ENCODE measurements around the gene LCE3A.
"Not testable (repeated sequence)": the region's sequence is repeated elsewhere in the genome, so short reads cannot be mapped to it uniquely, and the experiment has no call there.

The LCE3A gene

GRCh38 chr1:152622803-152623202 is at the start of gene LCE3A:
Gene LCE3A, minus strand, starts transcription at chr1:152623103. Its CDS starts 0 bp downstream, at chr1:152623103.
- DNase-seq (ENCODE audit: low read depth in 3 of 3): no peak

GRCh38 chr1:152667648-152668047 is 44.7 kb upstream of the LCE3A start:
- no peak for DNase-seq (ENCODE audit: low read depth in 3 of 3)

DNA sequence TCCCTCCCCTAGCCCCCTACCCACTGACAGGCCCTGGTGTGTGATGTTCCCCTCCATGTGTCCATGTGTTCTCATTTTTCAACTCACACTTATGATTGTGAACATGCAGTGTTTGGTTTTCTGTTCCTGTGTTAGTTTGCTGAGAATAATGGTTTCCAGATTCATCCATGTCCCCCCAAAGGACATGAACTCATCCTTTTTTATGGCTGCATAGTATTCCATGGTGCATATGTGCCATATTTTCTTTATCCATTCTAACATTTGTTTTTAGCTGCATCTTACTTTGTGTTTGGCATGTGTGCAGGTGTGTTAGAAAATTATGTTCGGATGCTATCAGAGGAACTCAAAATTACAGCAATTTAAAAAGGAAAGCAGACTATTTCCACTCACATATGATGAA is 43.3 kb upstream of the LCE3A start:
- DNase-seq (ENCODE audit: low read depth in 3 of 3): not testable (repeated sequence)

GRCh38 chr1:152663098-152663497 is 40.2 kb upstream of the LCE3A start, which contains the start of gene LCE2D:
Gene LCE2D, plus strand, starts transcription at chr1:152663380. Its CDS starts 726 bp downstream, at chr1:152664106.
- DNase-seq (ENCODE audit: low read depth in 3 of 3): no peak

DNA sequence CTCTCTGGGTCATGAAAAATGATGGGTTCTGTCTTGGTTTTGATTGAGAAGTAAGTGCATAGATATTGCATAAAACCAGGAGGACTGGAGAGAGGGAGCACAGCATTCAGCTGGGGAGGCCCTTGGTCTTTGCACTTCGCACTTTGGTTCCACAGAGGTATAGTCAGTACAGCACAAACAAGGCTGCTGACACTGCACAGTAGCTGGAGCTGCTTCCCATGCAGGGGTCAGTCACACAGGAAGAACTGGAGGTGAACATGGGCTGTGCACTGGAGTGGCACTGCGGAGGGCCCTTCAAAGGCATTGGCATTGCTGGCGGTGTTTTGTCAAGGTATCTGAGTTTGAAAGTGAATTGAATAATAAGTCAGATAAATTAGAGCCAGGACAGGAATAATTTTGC is 35.7 kb upstream of the LCE3A start:
- DNase-seq (ENCODE audit: low read depth in 3 of 3): no peak

- no peak for DNase-seq (ENCODE audit: low read depth in 3 of 3)
Measured at GRCh38 chr1:152657677-152658076, 34.8 kb upstream of the LCE3A start.

DNA sequence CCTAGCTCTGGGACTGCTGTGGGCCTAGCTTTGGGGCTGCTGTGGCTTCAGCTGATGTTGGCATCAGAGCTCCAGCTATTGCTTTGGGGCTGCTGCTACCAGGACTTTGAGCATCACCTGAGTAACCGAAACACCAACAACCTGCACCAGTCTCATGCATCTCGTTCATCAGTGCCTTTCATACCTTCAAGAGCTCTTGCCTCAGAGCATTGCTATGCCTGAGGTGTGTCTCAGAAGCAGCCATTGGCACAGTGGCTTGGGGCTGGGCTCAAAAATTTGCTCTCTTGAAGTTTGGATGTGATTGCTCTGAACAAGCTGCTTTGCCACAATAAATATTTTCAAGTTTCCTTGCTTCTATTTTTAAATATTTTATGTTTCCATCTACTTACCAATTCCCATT is 33.6 kb upstream of the LCE3A start:
- no peak for DNase-seq (ENCODE audit: low read depth in 3 of 3)

- peak; percentile 31 to 52 (median 41) for DNase-seq (ENCODE audit: low read depth in 3 of 3)
Measured at GRCh38 chr1:152654110-152654509, 31.2 kb upstream of the LCE3A start.

DNA sequence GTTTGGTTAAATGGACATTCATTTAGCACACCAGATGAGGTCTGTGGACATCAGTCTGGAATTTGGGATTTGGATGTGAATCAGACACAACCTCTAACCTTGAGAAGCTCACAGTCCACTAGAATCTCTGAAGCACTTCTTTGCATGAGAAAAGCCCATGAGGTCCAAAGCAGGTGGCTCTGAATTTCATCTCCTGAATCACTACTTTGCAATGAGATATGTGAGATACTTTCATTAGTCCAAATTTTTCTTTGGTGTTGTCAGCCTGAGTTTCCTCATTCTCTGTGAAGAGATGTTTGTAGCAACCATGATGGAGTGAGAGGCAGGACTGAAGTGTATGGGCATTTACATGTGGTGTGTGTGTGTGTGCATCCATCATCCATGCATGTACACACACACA is 23.8 kb upstream of the LCE3A start:
- DNase-seq (ENCODE audit: low read depth in 3 of 3): no peak

DNA sequence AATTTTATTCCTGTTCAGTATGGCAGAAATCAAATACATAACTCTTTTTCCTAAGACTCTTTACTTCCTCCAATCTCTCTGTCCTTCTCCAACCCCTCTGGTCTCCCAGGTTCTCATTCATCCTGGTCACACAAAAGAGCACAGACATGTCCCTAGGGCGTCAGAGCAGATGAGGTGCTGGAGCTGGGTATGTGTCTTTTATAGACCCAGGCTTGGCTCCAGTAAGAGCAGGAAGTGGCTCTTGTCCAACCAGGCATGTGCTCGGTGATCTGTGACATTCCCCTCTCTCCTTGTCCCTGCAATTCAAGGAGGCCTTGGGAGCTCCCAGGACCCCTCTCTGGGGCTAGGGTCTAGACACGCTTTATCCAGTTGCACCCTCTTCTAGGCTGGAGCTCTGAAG is 22.2 kb upstream of the LCE3A start:
- DNase-seq (ENCODE audit: low read depth in 3 of 3): no peak

DNA sequence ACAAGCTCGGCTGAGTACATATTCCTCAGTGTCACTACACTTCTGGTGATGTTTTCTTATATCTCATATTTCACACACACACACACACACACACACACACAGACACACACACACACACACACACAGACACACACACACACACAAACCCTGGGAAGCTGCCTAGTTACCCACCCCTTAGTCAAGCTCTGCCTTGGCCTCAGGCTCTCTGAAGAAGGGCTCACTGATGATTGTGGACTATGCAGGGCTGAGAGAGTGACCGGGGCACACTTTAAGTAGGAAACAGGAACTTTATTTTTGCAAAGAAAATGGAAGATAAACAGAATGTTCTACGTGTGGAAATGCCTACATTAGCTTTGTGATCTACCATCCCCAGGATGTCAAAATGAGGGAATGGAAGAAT is 21.0 kb upstream of the LCE3A start:
- no peak for DNase-seq (ENCODE audit: low read depth in 3 of 3)

DNA sequence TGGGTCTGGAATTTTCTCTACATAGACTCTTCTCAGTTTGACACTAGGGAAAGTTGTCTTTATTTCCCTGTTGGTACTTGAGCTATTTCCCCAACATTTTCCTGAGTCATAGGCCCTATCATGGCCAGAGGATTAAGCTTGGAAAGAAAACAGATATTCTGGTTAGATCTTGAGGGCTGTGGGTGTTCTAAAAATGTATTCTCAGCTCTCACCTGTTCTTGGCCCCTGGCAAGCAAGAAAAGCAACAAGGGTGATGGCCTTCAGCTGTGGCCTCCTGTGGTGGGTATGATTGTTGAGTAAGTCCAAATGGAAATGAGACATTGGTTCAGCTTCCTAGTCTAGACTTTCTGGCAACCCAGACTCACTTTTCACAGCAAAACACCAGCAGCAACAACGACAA is 17.4 kb upstream of the LCE3A start:
- DNase-seq (ENCODE audit: low read depth in 3 of 3): no peak

- no peak for DNase-seq (ENCODE audit: low read depth in 3 of 3)
Measured at GRCh38 chr1:152630596-152630995, 7.7 kb upstream of the LCE3A start.

GRCh38 chr1:152626744-152627143 is 3.8 kb upstream of the LCE3A start:
- DNase-seq (ENCODE audit: low read depth in 3 of 3): no peak

- DNase-seq (ENCODE audit: low read depth in 3 of 3): peak in 2 of 3 donors; percentile 8 to 26
Measured at GRCh38 chr1:152623203-152623844, 421 bp upstream of the LCE3A start.

- DNase-seq (ENCODE audit: low read depth in 3 of 3): no peak
Measured at GRCh38 chr1:152621993-152622392, 910 bp downstream of the LCE3A start.

GRCh38 chr1:152613511-152613910 is 9.4 kb downstream of the LCE3A start, which contains the start of gene LCE3B:
Gene LCE3B, plus strand, starts transcription at chr1:152613811. Its CDS starts 0 bp downstream, at chr1:152613811.
- DNase-seq (ENCODE audit: low read depth in 3 of 3): no peak

GRCh38 chr1:152599934-152600333 is 23.0 kb downstream of the LCE3A start, which contains the start of gene LCE3C:
Gene LCE3C, plus strand, starts transcription at chr1:152600234. Its CDS starts 498 bp downstream, at chr1:152600732.
- no peak for DNase-seq (ENCODE audit: low read depth in 3 of 3)

DNA sequence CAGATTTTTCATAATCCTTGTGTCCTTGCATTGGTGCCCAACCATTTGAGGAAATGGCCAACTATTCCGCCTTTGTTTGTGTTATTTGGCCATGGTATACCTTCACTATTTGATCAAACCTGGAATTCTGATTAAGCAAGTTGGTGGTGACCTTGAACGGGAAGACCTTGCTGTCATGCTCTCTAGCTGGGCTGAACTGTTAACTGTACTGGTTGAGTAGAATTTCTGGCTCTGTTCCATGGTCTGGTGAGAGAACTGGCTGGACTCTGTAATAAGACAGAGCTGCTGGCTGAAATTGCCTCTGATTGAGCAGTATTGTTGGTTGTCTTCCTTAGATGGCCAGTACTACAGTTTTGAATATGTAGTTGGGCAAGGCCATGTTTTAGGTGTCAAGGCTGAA is 25.9 kb downstream of the LCE3A start:
- DNase-seq (ENCODE audit: low read depth in 3 of 3): no peak

DNA sequence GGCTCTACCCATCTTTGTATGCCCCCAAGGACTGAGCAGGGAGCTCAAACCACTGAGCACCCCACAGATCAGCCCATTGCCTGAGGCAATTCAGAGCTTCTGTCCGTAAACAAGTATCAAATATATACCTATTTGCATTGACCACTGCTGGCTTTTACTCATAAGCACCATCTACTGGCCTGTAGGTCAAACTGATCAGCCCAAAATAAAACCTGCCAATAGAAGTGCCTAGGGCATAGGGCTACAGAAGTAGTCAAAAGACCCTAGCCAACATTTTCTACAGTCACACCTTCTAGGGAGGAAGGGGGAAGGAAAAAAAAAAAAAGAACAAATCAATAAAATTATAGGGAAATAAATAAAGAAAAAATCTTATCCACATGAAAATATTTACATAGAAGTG is 37.3 kb downstream of the LCE3A start:
- DNase-seq (ENCODE audit: low read depth in 3 of 3): no peak

GRCh38 chr1:152582647-152583046 is 40.3 kb downstream of the LCE3A start:
- no peak for DNase-seq (ENCODE audit: low read depth in 3 of 3)

DNA sequence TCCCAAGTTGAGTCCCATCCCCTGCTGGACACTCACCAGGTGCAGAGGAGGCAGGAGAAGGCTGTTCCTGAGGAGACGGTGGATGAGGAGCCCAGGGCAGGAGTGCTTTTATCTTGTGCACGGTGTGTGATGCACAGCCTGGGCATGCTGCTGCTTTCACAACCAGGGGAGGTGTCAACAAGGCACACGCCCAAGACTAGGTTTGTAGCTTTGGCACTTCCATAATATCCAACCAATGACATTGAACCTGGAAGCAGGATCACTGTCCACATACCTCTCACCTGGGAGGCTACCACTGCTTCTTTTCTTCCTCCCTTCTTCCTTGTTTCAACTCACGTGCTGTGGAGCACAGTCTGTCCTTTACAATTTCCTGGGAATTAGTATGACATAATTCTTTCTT is 42.5 kb downstream of the LCE3A start, which contains the start of gene LCE3D:
LCE3D (minus strand) TSS at position 84 of the 400 bp plus-strand sequence. CDS start 580 bp downstream, outside the sequence.
- no peak for DNase-seq (ENCODE audit: low read depth in 3 of 3)

- not testable (repeated sequence) for DNase-seq (ENCODE audit: low read depth in 3 of 3)
Measured at GRCh38 chr1:152579526-152579925, 43.4 kb downstream of the LCE3A start.

- DNase-seq (ENCODE audit: low read depth in 3 of 3): no peak
Measured at GRCh38 chr1:152577168-152577567, 45.7 kb downstream of the LCE3A start.

Measured in stimulated activated CD4-positive, alpha-beta T cell treated with anti-CD3 and anti-CD28 coated beads, TNF-alpha, amount 100 ng/mL, for 48 hours (primary cell).